Measurements from ENCODE around the gene NONO. TPM values are rescaled to one million over a fixed set of nuclear protein-coding genes. Genes with fewer than 3 reads are reported as not detected.
"Not testable (repeated sequence)": the region's sequence is repeated elsewhere in the genome, so short reads cannot be mapped to it uniquely, and the experiment has no call there.

Gene NONO
- total and polyA plus RNA-seq, 7 donors = 57.9 to 119 (median 106) TPM

GRCh38 chrX:71256051-71256450, 27.4 kb upstream of the NONO start:
- ATAC-seq (no peak), DNase-seq (no peak)
- TF ChIP-seq, protein P1, sequence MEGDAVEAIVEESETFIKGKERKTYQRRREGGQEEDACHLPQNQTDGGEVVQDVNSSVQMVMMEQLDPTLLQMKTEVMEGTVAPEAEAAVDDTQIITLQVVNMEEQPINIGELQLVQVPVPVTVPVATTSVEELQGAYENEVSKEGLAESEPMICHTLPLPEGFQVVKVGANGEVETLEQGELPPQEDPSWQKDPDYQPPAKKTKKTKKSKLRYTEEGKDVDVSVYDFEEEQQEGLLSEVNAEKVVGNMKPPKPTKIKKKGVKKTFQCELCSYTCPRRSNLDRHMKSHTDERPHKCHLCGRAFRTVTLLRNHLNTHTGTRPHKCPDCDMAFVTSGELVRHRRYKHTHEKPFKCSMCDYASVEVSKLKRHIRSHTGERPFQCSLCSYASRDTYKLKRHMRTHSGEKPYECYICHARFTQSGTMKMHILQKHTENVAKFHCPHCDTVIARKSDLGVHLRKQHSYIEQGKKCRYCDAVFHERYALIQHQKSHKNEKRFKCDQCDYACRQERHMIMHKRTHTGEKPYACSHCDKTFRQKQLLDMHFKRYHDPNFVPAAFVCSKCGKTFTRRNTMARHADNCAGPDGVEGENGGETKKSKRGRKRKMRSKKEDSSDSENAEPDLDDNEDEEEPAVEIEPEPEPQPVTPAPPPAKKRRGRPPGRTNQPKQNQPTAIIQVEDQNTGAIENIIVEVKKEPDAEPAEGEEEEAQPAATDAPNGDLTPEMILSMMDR (IDR thresholded peaks at IDR 0.05) = no peak
- Histone ChIP-seq H3K27ac (no peak overlapping the region), H3K36me3 (ENCODE audit: insufficient read depth in 1 of 2, low read depth in 1 of 2) (no peaks in the 10 kb centered on the region), H3K4me1 (no peaks in the 10 kb centered on the region), H3K9me3 (no peaks in the 10 kb centered on the region), H3K4me3 (no peak overlapping the region), H3K27me3 (ENCODE audit: insufficient read depth in 3 of 3, low read length in 2 of 3) (no peaks in the 10 kb centered on the region)
- 59 to 79% (median 63%) methylated on average over 6 of the region's 6 CpGs for WGBS, 3 donors
- intact Hi-C loops (cut with DNase I) = no loop called here

DNA sequence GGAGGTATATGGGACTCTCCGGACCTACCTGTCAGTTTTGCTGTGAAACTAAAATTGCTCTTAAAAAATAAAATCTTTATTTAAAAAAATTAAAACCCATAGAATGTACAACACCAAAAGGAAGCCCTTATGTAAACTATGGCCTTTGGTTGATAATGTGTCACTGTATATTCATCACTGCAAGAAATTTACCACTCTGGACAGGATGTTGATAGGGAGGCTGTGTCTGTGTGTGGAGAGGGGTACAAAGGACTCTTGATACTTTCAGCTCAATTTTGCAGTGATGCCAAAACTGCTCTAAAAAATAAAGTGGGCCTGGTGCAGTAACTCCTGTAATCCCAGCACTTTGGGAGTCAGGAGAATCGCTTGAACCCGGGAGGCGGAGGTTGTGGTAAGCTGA, 26.6 kb upstream of the NONO start:
- no peaks in the 10 kb centered on the region for H3K36me3 ChIP-seq (ENCODE audit: insufficient read depth in 1 of 2, low read depth in 1 of 2)
- no peak overlapping the region for H3K4me3 ChIP-seq
- no peaks in the 10 kb centered on the region for H3K9me3 ChIP-seq
- H3K4me1 ChIP-seq = no peaks in the 10 kb centered on the region
- ATAC-seq = no peak
- TF ChIP-seq, protein P1 (IDR thresholded peaks at IDR 0.05) = no peak
- no peaks in the 10 kb centered on the region for H3K27me3 ChIP-seq (ENCODE audit: insufficient read depth in 3 of 3, low read length in 2 of 3)
- intact Hi-C loops (cut with DNase I) = no loop called here
- no peak overlapping the region for H3K27ac ChIP-seq
- 88 to 93% (median 90%) methylated on average over 4 of the region's 4 CpGs for WGBS, 3 donors
- no peak for DNase-seq

GRCh38 chrX:71268624-71269023, 14.8 kb upstream of the NONO start:
- H3K36me3 ChIP-seq (ENCODE audit: insufficient read depth in 1 of 2, low read depth in 1 of 2); H3K27ac ChIP-seq; H3K4me1 ChIP-seq; H3K4me3 ChIP-seq; H3K9me3 ChIP-seq; intact Hi-C loops (cut with DNase I); H3K27me3 ChIP-seq (ENCODE audit: insufficient read depth in 3 of 3, low read length in 2 of 3); DNase-seq; ATAC-seq: not testable (repeated sequence)

GRCh38 chrX:71269801-71270395, 13.5 kb upstream of the NONO start:
- DNase-seq (no peak), ATAC-seq (no peak)
- TF ChIP-seq, protein P1 (IDR thresholded peaks at IDR 0.05) = no peak
- Histone ChIP-seq H3K27me3 (ENCODE audit: insufficient read depth in 3 of 3, low read length in 2 of 3) (no peaks in the 10 kb centered on the region), H3K4me3 (no peak overlapping the region), H3K4me1 (no peaks in the 10 kb centered on the region), H3K9me3 (no peaks in the 10 kb centered on the region), H3K27ac (no peak overlapping the region), H3K36me3 (ENCODE audit: insufficient read depth in 1 of 2, low read depth in 1 of 2) (no peaks in the 10 kb centered on the region)
- intact Hi-C loops (cut with DNase I) = no loop called here
- 78 to 88% (median 82%) methylated on average over 7 to 19 of the region's 19 CpGs for WGBS, 3 donors

- H3K36me3 ChIP-seq (ENCODE audit: insufficient read depth in 1 of 2, low read depth in 1 of 2); H3K4me3 ChIP-seq; DNase-seq; intact Hi-C loops (cut with DNase I); ATAC-seq; H3K27ac ChIP-seq; H3K27me3 ChIP-seq (ENCODE audit: insufficient read depth in 3 of 3, low read length in 2 of 3); H3K4me1 ChIP-seq; H3K9me3 ChIP-seq: not testable (repeated sequence)
- WGBS, 3 donors = 79 to 92% (median 86%) methylated on average over 2 of the region's 2 CpGs
These were observed 11.1 kb upstream of the NONO start for GRCh38 chrX:71272313-71272712.

- H3K27me3 ChIP-seq (ENCODE audit: insufficient read depth in 3 of 3, low read length in 2 of 3); H3K27ac ChIP-seq; H3K4me3 ChIP-seq; intact Hi-C loops (cut with DNase I); H3K36me3 ChIP-seq (ENCODE audit: insufficient read depth in 1 of 2, low read depth in 1 of 2); DNase-seq; ATAC-seq; H3K9me3 ChIP-seq: not testable (repeated sequence)
- peaks cover 15% of the 10 kb centered on the region for H3K4me1 ChIP-seq
- 94 to 97% (median 97%) methylated on average over 11 of the region's 11 CpGs for WGBS, 3 donors
These were observed 2.1 kb upstream of the NONO start for GRCh38 chrX:71281300-71281699.

Measured in psoas muscle (tissue), 8 donors.